Thoracic aorta (tissue), 2 donors: ENCODE results near the gene IL12RB2. TPM values are rescaled to one million over a fixed set of nuclear protein-coding genes. Genes with fewer than 3 reads are reported as not detected.

Experiments
- ATAC-seq: fragments of 150-250 bp; one replicate; pipeline ENCODE4 v1.8.0; 2017; ENCODE audit warnings: low read depth; ENCODE audit not compliant: insufficient number of reproducible peaks, low FRiP score
- DNase-seq: peaks from one replicate; pipeline ENCODE4 v3.0.0-alpha.2; 2020; ENCODE audit warnings: low spot score
- H3K27ac ChIP-seq, 2 donors: fragments of 200-600 bp; sonication (generic); 1 replicate in 1 of 2; 2 replicates in 1 of 2; pipeline ENCODE4 v1.5.1; 2016; ENCODE audit warnings: mild to moderate bottlenecking in 2 of 2, moderate library complexity in 2 of 2
- H3K27me3 ChIP-seq: fragments of 200-600 bp; sonication (generic); replicated peaks from 2 replicates; pipeline ENCODE4 v1.6.0; 2016; ENCODE audit warnings: mild to moderate bottlenecking; ENCODE audit not compliant: insufficient read depth
- H3K36me3 ChIP-seq: fragments of 200-600 bp; sonication (generic); one replicate; pipeline ENCODE4 v1.5.1; 2016
- H3K4me1 ChIP-seq, 2 donors: fragments of 200-600 bp; sonication (generic); 1 replicate in 1 of 2; 2 replicates in 1 of 2; pipeline versions ENCODE4 v1.5.1 to v1.6.0; 2016; ENCODE audit warnings: low read depth in 2 of 2, mild to moderate bottlenecking in 1 of 2; ENCODE audit not compliant: control insufficient read depth in 1 of 2
- H3K4me3 ChIP-seq: fragments of 200-600 bp; sonication (generic); 2 replicates; pipeline ENCODE4 v1.5.1; 2016; ENCODE audit warnings: mild to moderate bottlenecking
- H3K9me3 ChIP-seq: fragments of 200-600 bp; sonication (generic); 2 replicates; pipeline ENCODE4 v1.5.1; 2016
- total RNA-seq, 2 donors: library from RNA; depleted of rRNA; stranded (reverse); fragments of >200 nt; gene quantifications; one replicate each; pipeline versions ENCODE4 v1.1.0 to v1.2.3, GENCODE V29; 2016
- TF ChIP-seq, protein P1 (sequence below): fragments of 200-600 bp; sonication (generic); IDR thresholded peaks from one replicate; pipeline ENCODE4 v1.5.1; 2019; ENCODE audit warnings: antibody characterized with exemption

Gene IL12RB2, protein sequence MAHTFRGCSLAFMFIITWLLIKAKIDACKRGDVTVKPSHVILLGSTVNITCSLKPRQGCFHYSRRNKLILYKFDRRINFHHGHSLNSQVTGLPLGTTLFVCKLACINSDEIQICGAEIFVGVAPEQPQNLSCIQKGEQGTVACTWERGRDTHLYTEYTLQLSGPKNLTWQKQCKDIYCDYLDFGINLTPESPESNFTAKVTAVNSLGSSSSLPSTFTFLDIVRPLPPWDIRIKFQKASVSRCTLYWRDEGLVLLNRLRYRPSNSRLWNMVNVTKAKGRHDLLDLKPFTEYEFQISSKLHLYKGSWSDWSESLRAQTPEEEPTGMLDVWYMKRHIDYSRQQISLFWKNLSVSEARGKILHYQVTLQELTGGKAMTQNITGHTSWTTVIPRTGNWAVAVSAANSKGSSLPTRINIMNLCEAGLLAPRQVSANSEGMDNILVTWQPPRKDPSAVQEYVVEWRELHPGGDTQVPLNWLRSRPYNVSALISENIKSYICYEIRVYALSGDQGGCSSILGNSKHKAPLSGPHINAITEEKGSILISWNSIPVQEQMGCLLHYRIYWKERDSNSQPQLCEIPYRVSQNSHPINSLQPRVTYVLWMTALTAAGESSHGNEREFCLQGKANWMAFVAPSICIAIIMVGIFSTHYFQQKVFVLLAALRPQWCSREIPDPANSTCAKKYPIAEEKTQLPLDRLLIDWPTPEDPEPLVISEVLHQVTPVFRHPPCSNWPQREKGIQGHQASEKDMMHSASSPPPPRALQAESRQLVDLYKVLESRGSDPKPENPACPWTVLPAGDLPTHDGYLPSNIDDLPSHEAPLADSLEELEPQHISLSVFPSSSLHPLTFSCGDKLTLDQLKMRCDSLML
- total RNA-seq: 1 to 10 TPM; 3.1 to 3.5 TPM

DNA sequence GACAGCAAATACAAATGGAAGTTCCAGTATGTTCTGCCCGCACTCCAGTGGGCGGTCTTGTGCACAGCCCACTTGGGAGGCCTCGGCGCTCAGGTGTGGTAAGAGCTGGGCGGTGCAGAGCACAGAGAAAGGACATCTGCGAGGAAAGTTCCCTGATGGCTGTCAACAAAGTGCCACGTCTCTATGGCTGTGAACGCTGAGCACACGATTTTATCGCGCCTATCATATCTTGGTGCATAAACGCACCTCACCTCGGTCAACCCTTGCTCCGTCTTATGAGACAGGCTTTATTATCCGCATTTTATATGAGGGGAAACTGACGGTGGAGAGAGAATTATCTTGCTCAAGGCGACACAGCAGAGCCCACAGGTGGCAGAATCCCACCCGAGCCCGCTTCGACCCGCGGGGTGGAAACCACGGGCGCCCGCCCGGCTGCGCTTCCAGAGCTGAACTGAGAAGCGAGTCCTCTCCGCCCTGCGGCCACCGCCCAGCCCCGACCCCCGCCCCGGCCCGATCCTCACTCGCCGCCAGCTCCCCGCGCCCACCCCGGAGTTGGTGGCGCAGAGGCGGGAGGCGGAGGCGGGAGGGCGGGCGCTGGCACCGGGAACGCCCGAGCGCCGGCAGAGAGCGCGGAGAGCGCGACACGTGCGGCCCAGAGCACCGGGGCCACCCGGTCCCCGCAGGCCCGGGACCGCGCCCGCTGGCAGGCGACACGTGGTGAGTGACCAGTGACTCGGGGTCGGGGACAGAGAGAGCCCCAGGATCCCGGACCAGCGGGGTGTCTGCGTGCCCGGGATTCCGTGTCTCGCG lies at the start of gene IL12RB2:
Gene IL12RB2 (plus strand): TSS at position 623 of the 810 bp plus-strand sequence. CDS start 12,496 bp downstream, outside the sequence.
- Histone ChIP-seq H3K27ac (no peak within 1 kb of the TSS), H3K4me1 (no peaks in the 10 kb centered on the region), H3K36me3 (no peaks in the 10 kb centered on the region), H3K27me3 (no peaks in the 10 kb centered on the region), H3K4me3 (peak within 1 kb of the TSS; percentile 67), H3K9me3 (no peaks in the 10 kb centered on the region)
- TF ChIP-seq, protein P1, sequence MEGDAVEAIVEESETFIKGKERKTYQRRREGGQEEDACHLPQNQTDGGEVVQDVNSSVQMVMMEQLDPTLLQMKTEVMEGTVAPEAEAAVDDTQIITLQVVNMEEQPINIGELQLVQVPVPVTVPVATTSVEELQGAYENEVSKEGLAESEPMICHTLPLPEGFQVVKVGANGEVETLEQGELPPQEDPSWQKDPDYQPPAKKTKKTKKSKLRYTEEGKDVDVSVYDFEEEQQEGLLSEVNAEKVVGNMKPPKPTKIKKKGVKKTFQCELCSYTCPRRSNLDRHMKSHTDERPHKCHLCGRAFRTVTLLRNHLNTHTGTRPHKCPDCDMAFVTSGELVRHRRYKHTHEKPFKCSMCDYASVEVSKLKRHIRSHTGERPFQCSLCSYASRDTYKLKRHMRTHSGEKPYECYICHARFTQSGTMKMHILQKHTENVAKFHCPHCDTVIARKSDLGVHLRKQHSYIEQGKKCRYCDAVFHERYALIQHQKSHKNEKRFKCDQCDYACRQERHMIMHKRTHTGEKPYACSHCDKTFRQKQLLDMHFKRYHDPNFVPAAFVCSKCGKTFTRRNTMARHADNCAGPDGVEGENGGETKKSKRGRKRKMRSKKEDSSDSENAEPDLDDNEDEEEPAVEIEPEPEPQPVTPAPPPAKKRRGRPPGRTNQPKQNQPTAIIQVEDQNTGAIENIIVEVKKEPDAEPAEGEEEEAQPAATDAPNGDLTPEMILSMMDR: no peak
- ATAC-seq (no peak), DNase-seq (no peak)

DNA sequence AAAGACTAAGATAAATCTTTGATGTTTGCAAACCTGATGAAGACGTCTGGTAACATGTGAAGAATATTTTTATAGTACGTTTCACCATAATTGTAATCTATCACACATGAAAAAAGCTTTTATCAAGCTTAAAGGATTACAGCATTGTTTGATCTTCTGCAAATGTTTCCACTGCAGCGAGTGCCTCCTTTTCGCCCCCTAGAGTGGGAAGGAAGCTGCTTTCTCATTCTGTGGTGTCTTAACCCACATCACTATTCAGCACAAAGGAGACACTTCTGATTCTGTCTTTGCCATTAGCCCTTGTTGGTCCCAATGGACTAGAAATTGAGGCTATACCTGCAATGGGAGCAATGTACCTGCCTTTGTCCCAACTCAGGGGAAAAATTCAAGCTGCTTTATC lies 46.0 kb upstream of the IL12RB2 start:
- TF ChIP-seq, protein P1: no peak
- Histone ChIP-seq H3K27me3 (no peaks in the 10 kb centered on the region), H3K4me1 (no peaks in the 10 kb centered on the region), H3K36me3 (no peaks in the 10 kb centered on the region), H3K4me3 (no peak overlapping the region), H3K27ac (no peak overlapping the region), H3K9me3 (no peaks in the 10 kb centered on the region)
- ATAC-seq (no peak), DNase-seq (no peak)

DNA sequence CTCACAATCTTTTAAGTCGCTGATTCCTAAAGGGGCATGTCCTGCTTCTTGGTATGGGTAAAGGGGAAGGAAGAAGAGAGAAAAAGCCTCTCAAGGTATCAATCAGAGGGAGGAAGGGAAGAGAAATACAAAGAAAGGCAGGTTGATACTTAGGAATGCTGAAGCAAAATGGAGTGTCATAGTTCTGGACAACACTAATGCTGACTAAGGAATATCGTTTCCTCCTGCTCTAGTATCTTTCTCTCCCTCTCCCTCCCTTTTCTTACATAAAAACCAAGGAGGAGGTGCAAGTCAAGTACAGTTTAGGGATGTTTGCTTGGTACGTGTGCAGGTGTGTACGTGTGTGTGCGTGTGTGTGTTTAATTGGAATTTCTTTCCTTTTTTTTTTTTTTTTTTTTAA lies 44.9 kb upstream of the IL12RB2 start:
- Histone ChIP-seq H3K9me3 (no peaks in the 10 kb centered on the region), H3K27me3 (no peaks in the 10 kb centered on the region), H3K4me1 (no peaks in the 10 kb centered on the region), H3K4me3 (no peak overlapping the region), H3K36me3 (no peaks in the 10 kb centered on the region), H3K27ac (no peak overlapping the region)
- ATAC-seq (no peak), DNase-seq (no peak)
- TF ChIP-seq, protein P1: no peak

DNA sequence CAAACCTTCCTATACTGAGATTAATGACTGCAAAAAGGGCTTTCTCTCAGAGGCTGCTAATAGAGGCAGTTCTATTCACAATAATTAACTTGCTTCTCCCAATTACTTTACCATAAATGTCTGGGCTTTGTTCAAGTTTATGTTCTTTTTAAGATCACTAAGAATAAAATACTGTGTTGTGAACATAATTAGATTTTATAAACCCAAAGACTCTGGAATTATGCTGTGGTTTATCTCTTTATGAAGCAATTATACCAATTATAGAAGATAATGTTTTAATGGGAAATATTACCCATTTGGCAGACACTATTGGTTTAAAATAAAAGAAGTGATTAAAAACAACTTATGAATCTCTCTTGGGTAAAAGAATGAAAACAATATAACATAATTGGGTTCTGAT lies 43.5 kb upstream of the IL12RB2 start:
- TF ChIP-seq, protein P1: no peak
- Histone ChIP-seq H3K27ac (no peak overlapping the region), H3K36me3 (no peaks in the 10 kb centered on the region), H3K4me3 (no peak overlapping the region), H3K4me1 (no peaks in the 10 kb centered on the region), H3K27me3 (no peaks in the 10 kb centered on the region), H3K9me3 (no peaks in the 10 kb centered on the region)
- ATAC-seq (no peak), DNase-seq (no peak)
